Stimulated activated CD8-positive, alpha-beta memory T cell treated with anti-CD3 and anti-CD28 coated beads, Interleukin-2, amount 100 ng/mL, for 1 hour (primary cell): ENCODE data around the gene MBNL1.
"Not testable (repeated sequence)": the region's sequence is repeated elsewhere in the genome, so short reads cannot be mapped to it uniquely, and the experiment has no call there.

Source experiments
- DNase-seq, 2 donors: peaks; one replicate each; pipeline ENCODE4 v3.0.0-alpha.2; 2020; ENCODE audit warnings: low read depth in 2 of 2

Gene MBNL1

GRCh38 chr3:152319831-152320617, 51.3 kb downstream of the MBNL1 start:
- DNase-seq, result no peak

- DNase-seq, result no peak
Observed at GRCh38 chr3:152321200-152321954, 52.6 kb downstream of the MBNL1 start.

- no peak for DNase-seq
Observed at GRCh38 chr3:152321955-152322377, 53.2 kb downstream of the MBNL1 start.

- no peak for DNase-seq
Observed at GRCh38 chr3:152322756-152323155, 54.0 kb downstream of the MBNL1 start.

- no peak for DNase-seq
Observed at GRCh38 chr3:152323834-152324233, 55.1 kb downstream of the MBNL1 start.

GRCh38 chr3:152325136-152325535, 56.4 kb downstream of the MBNL1 start:
- no peak for DNase-seq

- DNase-seq, result no peak
Observed at GRCh38 chr3:152327203-152327602, 58.5 kb downstream of the MBNL1 start.

- no peak for DNase-seq
Observed at GRCh38 chr3:152328841-152329240, 60.1 kb downstream of the MBNL1 start.

GRCh38 chr3:152330559-152330958, 61.8 kb downstream of the MBNL1 start:
- no peak for DNase-seq

GRCh38 chr3:152331018-152331541, 62.4 kb downstream of the MBNL1 start:
- no peak for DNase-seq

- DNase-seq, result no peak
Observed at GRCh38 chr3:152331998-152332397, 63.3 kb downstream of the MBNL1 start.

GRCh38 chr3:152333928-152334327, 65.2 kb downstream of the MBNL1 start:
- no peak for DNase-seq

- no peak for DNase-seq
Observed at GRCh38 chr3:152334761-152335160, 66.0 kb downstream of the MBNL1 start.

- no peak for DNase-seq
Observed at GRCh38 chr3:152335273-152335672, 66.5 kb downstream of the MBNL1 start.

GRCh38 chr3:152337337-152337736, 68.6 kb downstream of the MBNL1 start:
- DNase-seq, result not testable (repeated sequence)

GRCh38 chr3:152338159-152338720, 69.5 kb downstream of the MBNL1 start:
- DNase-seq, result no peak

GRCh38 chr3:152339881-152340505, 71.3 kb downstream of the MBNL1 start:
- no peak for DNase-seq

GRCh38 chr3:152345233-152345632, 76.5 kb downstream of the MBNL1 start:
- no peak for DNase-seq

GRCh38 chr3:152346058-152346457, 77.3 kb downstream of the MBNL1 start:
- DNase-seq, result no peak

GRCh38 chr3:152346740-152347139, 78.0 kb downstream of the MBNL1 start:
- no peak for DNase-seq

GRCh38 chr3:152348436-152349177, 79.9 kb downstream of the MBNL1 start:
- DNase-seq, result no peak
